LHCN-M2 (cell line): ENCODE data around the gene CEP250. TPM values are rescaled to one million over a fixed set of nuclear protein-coding genes. Genes with fewer than 3 reads are reported as not detected.
"Not testable (repeated sequence)": the region's sequence is repeated elsewhere in the genome, so short reads cannot be mapped to it uniquely, and the experiment has no call there.

Experiments
- DNase-seq: peaks from one replicate; pipeline ENCODE4 v3.0.0-alpha.2; 2012; ENCODE audit warnings: low read depth
- total RNA-seq: library from RNA; depleted of rRNA; stranded (reverse); fragments of >200 nt; gene quantifications from 2 replicates; pipeline ENCODE4 v1.2.3, GENCODE V29; 2014

Gene CEP250
- total RNA-seq, 1 experiment from 2014 or later, result 64.0 TPM

DNA sequence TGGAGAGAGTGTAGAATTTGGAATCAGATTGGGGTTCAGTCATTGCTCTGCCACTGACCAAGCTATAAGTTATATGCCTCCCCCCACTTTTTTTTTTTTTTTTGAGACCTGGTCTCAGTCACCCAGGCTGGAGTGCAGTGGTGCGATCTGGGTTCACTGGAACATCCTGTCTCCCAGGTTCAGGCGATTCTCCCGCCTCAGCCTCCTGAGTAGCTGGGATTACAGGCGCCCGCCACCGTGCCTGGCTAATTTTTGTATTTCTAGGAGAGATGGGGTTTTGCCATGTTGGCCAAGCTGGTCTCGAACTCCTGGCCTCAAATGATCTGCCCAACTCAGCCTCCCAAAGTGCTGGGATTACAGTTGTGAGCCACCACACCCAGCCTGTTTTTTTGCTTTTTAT lies 1.3 kb downstream of the CEP250 start:
- DNase-seq, result not testable (repeated sequence)

DNA sequence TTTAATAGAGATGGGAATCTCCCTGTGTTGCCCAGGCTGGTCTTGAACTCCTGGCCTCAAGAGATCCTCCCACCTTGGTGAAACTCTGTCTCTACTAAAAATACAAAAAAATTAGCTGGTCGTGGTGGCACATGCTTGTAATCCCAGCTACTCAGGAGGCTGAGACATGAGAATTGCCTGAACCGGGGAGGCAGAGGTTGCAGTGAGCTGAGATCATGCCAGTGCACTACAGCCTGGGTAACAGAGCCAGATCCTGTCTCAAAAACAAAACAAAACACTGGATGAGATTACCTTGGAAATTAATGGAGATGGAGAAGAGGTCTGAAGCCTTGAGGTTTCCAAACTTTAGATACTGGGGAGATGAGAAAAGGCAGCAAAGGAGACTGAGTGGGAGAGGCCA lies 2.1 kb downstream of the CEP250 start:
- not testable (repeated sequence) for DNase-seq

GRCh38 chr20:35458388-35458787 lies 3.0 kb downstream of the CEP250 start:
- DNase-seq, result no peak

DNA sequence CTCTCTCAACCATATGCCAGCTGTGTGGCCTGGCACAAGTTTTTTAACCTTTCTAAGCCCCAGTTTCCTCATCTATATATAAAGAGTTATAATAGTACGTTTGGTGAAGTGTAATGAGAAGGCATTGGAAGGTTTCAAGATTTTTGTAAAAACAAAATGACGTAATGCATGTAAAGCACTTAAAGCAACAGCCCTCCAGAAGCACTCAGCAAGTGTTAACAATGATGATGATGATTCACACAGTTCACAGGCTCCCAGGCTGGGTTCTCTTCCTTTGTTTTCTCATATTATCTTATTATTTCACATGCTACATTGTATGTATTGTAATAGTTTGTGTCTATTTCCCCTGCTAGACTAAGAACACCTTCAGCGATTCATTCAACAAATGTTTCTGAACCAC lies 6.2 kb downstream of the CEP250 start:
- no peak for DNase-seq

DNA sequence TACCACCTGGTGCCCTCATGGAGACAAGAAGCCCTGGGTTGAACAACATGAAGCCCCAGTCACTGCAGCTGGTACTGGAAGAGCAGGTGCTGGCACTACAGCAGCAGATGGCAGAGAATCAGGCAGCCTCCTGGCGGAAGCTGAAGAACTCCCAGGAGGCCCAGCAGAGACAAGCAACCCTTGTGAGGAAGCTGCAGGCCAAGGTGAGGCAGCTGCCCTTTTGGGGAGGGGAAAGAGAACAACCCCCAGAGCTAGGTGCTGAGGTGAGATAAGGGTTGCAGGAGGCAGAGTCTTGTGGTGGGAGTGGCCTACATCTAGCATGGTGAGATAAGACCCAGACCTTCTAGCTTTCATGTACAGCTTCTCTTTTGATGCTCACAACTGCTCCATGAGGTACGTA lies 7.0 kb downstream of the CEP250 start:
- DNase-seq, result no peak

GRCh38 chr20:35463455-35464300 lies 8.3 kb downstream of the CEP250 start:
- DNase-seq, result peak; percentile 63

GRCh38 chr20:35465976-35466375 lies 10.6 kb downstream of the CEP250 start:
- DNase-seq, result no peak

DNA sequence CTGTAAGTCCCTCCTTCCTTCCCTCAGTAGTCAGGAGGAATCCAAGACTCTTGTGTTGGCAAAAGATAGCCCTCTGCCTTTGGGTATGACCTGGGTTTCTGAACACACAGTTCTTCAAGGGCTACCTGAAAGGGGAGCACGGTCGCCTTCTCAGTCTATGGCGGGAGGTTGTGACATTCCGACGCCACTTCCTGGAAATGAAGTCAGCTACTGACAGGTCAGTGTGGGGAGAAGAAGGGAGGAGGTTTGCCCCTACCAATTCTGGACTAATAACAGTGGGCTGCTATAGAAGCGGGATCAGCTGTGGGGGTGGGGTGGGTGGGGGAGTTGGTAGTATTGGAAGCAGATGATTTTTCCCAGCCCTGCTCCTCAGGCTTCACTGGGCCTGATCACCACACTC lies 11.5 kb downstream of the CEP250 start:
- DNase-seq, result no peak

- peak; percentile 68 for DNase-seq
Measured at GRCh38 chr20:35467339-35468224, 12.2 kb downstream of the CEP250 start.

- DNase-seq, result no peak
Measured at GRCh38 chr20:35468671-35469334, 13.4 kb downstream of the CEP250 start.

- DNase-seq, result no peak
Measured at GRCh38 chr20:35472209-35472608, 16.8 kb downstream of the CEP250 start.

DNA sequence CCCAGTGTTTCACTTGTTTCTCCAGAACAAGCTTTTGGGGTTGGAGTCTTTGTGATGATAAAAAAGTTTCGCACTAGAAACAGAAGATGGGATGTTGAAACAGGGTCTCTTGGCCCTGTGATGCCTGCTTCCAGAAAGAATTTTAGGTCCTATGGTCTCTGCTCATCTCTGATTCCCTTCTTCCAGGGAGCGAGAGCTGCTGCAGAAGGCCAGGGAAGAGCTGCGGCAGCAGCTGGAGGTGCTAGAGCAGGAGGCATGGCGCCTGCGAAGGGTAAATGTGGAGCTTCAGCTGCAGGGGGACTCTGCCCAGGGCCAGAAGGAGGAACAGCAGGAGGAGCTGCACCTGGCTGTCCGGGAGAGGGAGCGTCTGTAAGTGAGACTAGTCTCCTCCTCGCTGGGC lies 18.3 kb downstream of the CEP250 start:
- DNase-seq, result no peak

DNA sequence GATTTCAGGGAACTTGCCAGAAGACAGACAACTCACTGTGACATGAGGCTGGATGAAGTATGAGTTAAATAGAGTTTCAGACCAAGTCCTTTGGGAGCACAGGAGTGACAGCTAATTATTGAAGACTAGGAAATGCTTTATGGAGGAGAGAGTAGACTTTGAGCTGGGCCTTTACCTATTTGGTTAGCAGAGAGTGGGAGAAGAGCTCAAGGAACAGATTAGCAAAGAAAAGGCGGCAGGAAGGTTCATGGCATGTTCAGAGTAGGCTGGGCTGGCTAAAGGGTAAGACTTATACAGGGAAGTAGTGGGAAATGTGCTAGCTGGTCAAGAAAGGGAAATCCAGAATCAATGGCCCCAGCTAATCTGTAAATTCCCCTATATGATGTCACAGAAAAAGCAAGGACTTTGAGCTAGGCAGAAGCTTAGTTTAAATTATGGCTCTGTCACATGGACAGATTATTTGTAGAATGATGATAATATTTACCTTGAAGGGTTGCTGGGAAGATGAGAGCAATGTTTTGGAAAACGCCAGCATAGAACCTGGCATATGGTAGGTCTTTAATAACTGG lies 19.0 kb downstream of the CEP250 start:
- no peak for DNase-seq

- DNase-seq, result no peak
Measured at GRCh38 chr20:35476288-35476687, 20.9 kb downstream of the CEP250 start.

- no peak for DNase-seq
Measured at GRCh38 chr20:35478804-35479472, 23.5 kb downstream of the CEP250 start.

- no peak for DNase-seq
Measured at GRCh38 chr20:35479798-35480197, 24.4 kb downstream of the CEP250 start.

DNA sequence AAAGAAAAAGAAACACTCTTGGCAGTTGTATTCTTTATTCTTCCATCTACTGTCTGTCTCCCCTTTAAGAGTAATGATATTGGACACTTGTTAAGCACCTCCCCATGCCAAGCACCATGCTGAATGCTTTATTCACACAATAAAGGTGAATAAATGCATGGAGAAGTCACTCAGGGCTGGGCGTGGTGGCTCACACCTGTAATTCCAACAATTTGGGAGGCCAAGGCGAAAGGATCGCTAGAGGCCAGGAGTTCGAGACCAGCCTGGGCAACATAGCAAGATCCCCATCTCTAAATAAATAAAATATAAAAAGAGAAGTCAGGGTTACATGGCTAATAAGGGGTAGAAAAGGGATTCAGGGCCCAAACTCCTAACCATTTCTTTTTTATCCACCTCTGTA lies 32.1 kb downstream of the CEP250 start:
- no peak for DNase-seq

DNA sequence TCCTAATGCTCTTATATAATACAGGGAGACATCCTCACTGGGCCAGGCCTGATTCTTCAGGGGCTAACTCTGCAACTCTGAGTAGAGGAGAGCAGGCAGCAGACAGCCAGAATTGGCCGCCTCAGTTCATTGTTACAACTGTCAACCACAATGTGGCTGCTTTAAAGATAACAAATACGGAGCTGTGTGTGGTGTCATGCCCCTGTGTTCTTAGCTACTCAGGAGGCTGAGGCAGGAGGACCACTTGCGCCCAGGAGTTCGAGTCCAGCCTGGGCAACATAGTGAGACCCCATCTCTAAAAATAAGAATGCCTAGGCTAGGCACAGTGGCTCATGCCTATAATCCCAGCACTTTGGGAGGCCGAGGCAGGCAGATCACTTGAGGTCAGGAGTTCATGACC lies 34.3 kb downstream of the CEP250 start:
- DNase-seq, result no peak

DNA sequence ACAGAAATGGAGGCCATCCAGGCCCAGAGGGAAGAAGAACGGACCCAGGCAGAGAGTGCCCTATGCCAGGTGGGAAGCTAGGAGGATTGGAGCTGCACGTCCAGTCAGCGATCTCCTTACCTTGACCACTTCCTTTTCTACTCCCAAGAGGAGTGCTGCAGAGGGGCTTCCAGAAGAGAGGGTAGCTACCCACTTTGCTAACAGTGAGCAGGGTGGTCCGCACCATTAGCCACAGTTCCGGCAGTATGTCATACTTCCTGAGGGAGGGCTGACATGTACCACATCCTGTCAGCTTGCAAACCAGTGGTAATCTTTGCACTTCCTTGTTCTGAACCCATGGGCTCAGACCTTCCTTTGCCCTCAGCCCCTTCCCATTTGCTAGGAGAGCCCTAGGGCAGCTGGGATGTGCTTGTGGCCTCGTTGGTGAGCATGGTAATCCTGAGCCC lies 35.4 kb downstream of the CEP250 start:
- no peak for DNase-seq

- no peak for DNase-seq
Measured at GRCh38 chr20:35491823-35492222, 36.4 kb downstream of the CEP250 start.

DNA sequence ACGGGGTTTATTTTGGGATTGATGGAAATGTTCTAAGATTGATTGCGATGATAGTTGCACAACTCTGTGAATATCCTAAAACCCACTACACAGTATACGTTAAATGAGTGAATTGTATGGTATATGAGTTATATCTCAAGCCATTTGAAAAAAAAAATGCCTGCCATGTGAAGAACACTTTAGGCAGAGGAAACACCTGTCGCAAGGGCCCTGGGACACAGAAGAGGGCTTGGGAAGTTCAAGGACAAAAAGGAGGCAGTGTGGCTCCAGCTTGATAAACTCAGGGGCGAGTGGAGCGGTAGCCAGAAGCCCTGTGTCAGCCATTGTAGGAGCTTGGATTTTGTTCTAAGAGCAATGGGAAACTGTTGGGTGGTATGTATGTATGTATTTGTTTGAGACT lies 37.0 kb downstream of the CEP250 start:
- DNase-seq, result no peak
